WI38 (cell line): ENCODE measurements around the gene NOL11.

Experiments
- H3K4me3 ChIP-seq: 2 replicates; pipeline ENCODE4 v1.5.1; 2011; ENCODE audit warnings: low read depth, mild to moderate bottlenecking, control low read depth, low read length
- TF ChIP-seq, protein P1 (sequence below): IDR thresholded peaks from 2 replicates; pipeline ENCODE4 v1.5.1; 2012; ENCODE audit warnings: low read depth, mild to moderate bottlenecking, control low read depth, low read length

Gene NOL11

DNA sequence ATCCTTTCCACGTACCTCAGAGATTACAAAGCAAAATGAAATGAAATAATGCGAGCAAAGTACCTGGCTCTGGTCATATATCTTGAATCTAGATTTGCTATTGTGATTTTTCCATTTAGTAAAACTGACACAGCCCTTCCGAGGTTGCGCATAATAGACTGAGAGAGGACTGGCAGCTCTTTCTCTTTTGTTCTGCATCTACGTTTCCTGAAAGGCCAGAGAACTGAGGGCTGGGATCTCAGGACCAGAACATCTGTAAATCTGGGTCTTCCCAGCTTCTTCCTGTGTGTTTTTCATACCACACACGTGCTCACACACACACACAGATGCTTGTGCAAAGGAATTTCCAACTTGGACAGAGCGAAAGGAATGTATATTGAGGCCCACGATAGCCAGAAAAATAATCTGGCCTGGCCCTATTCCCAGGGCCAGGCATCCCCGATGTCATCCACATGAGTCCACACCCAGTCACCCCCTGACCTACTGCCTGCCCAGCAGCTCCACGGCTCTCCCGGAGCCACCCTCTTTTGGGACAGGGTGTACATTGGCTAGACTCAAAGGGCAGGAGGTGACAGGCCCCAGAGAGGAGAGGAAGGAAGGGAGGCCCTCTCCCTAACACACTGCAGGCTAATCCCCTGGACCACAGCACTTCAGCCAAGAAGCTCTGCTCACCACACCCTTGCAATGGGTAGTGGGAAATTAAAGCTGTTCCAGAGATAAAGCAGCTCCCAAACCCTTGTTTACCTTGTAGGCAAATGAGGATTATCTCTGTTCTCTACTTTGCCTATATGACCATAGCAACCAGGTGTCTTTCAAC, 41.8 kb downstream of the NOL11 start:
- TF ChIP-seq, protein P1, sequence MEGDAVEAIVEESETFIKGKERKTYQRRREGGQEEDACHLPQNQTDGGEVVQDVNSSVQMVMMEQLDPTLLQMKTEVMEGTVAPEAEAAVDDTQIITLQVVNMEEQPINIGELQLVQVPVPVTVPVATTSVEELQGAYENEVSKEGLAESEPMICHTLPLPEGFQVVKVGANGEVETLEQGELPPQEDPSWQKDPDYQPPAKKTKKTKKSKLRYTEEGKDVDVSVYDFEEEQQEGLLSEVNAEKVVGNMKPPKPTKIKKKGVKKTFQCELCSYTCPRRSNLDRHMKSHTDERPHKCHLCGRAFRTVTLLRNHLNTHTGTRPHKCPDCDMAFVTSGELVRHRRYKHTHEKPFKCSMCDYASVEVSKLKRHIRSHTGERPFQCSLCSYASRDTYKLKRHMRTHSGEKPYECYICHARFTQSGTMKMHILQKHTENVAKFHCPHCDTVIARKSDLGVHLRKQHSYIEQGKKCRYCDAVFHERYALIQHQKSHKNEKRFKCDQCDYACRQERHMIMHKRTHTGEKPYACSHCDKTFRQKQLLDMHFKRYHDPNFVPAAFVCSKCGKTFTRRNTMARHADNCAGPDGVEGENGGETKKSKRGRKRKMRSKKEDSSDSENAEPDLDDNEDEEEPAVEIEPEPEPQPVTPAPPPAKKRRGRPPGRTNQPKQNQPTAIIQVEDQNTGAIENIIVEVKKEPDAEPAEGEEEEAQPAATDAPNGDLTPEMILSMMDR, result no peak
- H3K4me3 ChIP-seq, result no peak overlapping the region

DNA sequence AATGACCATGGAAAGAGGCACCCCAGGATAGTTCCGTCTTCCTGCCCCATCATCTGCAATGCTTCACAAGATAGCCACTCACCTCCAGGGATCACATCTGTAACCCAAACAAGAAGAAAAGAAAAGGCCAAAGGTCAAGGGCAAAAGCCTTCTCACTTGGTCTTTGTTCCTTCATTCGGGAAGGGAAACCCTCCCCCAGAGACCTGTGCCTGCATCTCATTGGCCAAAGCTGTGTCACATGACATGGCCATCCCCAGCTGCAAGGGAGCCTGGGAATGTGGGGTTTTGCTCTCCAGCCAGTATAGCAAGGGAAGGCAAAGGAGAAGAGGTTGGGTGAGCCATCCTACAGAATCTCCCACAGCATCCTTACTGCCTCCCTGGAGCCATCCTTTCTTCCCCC, 47.9 kb downstream of the NOL11 start:
- H3K4me3 ChIP-seq, result no peak overlapping the region
- TF ChIP-seq, protein P1, result no peak

DNA sequence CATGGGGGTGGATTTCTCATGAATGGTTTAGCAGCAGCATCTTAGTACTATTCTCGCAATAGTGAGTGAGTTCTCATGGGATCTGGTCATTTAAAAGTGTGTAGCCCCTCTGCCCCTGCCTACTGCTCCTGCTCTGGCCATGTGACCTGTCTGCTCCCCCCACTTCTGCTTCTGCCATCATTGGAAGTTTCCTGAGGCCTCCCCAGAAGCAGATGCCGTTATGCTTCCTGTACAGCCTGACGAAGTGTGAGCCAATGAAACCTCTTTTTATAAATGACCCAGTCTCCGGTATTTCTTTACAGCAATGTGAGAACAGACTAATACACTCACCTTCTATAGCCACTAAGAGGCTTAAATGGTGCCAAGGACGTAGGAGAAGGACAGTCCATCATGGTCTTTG, 51.5 kb downstream of the NOL11 start:
- no peak overlapping the region for H3K4me3 ChIP-seq
- TF ChIP-seq, protein P1, result no peak

DNA sequence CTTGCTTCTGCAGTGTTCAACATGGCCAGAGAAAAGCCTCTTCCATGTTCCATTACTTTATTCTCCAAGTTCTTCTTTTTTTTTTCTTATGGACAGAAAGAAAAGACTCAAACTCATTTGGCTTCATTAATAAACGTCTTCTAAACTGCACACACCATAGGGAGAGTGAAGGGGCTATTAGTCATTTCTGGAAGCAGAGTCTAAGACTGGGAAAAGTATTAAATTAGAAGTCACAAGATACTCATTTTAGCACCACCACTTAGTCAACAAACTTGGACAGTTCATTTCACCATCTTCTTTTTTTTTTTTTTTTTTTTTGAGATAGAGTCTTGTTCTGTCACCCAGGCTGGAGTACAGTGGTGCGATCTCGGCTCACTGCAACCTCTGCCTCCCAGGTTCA, 52.8 kb downstream of the NOL11 start:
- TF ChIP-seq, protein P1, result no peak
- H3K4me3 ChIP-seq, result no peak overlapping the region

DNA sequence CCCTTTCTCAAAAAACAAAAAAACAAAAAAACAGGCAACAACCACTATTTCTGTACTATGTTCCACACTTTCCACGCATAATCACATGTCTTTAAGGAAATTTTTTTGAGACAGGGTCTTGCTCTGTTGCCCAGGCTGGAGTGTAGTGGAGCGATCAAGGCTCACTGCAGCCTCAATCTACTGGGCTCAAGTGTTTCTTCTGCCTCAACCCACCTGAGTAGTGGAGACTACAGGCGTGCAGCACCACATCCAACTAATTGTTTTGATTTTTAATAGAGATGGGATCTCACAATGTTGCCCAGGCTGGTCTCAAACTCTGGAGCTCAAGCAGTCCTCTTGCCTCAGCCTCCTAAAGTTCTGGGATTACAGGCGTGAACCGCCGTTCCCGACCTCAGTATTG, 54.9 kb downstream of the NOL11 start:
- no peak overlapping the region for H3K4me3 ChIP-seq
- TF ChIP-seq, protein P1, result no peak

DNA sequence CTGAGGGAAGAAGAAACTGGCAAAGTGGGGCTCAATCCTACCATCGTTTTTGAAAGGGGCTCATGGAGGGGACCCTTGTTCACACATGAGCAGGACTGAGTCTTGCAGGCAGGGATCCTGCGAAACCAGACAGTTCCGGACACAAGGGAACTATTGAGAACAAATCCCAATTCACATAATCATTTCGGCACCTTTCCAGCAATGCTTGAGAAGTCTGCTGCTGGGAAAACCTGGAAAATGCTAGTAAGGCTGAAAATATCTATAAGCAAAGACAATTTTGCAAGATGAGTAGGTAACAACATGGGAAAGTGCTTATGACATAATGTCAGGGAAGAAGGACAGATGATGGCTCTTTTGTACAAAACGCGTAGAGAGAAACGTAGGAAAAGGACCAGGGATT, 55.5 kb downstream of the NOL11 start:
- TF ChIP-seq, protein P1, result no peak
- H3K4me3 ChIP-seq, result no peak overlapping the region

DNA sequence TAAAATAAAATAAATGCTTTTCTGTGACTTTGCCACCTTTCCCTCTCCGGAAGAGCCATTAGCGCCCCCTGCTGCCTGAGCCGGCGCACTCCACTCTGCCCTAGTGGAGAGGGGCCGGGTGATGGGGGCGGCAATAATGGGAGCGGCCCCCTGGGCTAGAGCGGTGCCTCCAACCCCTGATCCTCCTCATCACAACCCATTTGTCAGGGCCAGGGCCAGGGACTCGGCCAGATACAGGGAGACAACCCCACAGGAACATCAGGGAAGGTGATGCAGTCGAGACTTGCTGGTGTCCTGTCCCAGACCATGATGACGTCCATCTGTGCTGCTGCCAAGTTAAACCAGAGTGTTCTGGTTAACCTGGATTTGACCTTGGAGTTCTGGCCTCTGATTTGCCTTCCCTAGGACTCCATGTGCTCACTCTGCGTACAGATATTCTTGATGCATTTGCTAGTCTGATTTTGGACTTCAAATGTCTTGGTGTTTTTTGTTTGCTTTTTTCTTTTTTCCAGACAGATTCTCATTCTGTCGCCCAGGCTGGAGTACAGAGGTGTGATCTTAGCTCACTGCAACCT, 61.4 kb downstream of the NOL11 start:
- no peak overlapping the region for H3K4me3 ChIP-seq
- TF ChIP-seq, protein P1, result peak; percentile 69
